GM04504 (cell line): ENCODE data around the gene EMSY.
"Not testable (repeated sequence)": the region's sequence is repeated elsewhere in the genome, so short reads cannot be mapped to it uniquely, and the experiment has no call there.

Experiments
- DNase-seq: peaks from one replicate; pipeline ENCODE4 v3.0.0-alpha.2; 2012; ENCODE audit warnings: low read depth

EMSY gene

DNA sequence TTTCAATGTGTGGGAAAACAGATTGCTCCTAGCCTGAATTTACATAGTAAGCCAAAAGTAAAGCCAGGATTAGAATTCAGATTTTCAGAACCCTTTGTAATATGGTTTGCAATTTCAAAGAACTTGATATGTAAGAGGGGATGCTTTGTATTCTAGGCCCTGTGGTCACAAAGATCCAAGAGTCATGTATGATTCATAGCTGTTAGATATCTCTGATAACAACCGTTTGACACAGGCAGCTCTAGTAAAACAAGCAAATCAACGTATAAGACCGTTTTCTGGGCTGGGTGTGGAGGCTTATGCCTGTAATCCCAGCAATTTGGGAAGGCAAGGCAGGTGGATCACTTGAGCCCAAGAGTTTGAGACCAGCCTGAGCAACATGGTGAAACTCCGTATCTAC, 79.6 kb downstream of the EMSY start:
- DNase-seq: no peak

DNA sequence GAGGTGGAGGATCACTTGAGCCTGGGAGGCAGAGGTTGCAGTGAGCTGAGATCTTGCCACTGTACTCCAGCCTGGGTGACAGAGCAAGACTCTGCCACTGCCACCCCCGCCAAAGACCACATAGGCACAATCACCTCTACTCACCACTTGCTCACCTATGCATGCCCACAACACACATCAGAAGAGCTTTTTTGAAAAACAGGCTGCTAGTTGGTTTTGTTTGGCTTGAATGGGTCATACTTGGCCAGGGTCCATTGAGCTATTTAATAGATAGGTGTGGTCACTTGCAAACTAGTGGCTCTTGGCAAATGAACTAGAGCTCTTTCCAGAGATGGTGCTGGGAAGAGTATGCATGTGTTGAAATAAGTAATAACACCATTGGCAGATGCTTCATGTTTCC, 80.1 kb downstream of the EMSY start:
- peak; percentile 73 for DNase-seq

DNA sequence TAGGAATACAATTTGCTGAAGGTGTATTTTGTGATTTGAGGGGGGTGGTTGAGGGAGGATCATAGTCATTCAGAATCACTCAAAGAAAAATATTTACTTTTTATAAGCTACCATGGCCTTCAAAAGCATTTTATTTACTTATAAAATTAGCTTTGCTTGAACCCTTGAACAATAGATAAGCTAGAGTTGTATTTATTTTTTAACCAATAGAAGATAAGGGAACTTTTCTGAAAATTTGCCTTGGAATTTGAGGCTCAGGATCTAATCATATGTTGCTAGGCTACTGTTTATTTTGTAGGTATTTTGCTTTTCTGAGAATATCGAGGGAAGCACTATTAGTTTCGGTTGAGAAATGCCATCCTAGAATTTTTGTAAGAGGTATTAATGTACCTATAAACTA, 82.1 kb downstream of the EMSY start:
- DNase-seq: no peak

DNA sequence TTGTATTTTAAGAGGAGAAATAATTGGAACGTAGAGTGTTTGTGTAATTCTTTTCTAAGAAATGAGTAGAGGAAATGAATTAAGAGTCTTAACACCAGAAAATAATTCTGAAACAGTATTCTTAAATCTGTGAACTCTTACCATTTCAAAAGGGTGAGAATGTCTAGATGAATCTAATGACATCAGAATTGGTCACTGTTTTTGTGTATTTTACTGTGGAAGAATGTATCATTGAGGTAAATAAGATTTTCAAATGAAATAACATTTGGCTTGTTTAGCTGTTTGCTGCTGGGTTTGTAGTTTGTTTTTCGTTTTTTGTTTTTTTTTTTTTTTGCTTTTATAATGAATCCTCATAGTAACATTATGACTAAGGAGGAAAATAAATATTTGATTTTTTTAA, 97.6 kb downstream of the EMSY start:
- DNase-seq: no peak

DNA sequence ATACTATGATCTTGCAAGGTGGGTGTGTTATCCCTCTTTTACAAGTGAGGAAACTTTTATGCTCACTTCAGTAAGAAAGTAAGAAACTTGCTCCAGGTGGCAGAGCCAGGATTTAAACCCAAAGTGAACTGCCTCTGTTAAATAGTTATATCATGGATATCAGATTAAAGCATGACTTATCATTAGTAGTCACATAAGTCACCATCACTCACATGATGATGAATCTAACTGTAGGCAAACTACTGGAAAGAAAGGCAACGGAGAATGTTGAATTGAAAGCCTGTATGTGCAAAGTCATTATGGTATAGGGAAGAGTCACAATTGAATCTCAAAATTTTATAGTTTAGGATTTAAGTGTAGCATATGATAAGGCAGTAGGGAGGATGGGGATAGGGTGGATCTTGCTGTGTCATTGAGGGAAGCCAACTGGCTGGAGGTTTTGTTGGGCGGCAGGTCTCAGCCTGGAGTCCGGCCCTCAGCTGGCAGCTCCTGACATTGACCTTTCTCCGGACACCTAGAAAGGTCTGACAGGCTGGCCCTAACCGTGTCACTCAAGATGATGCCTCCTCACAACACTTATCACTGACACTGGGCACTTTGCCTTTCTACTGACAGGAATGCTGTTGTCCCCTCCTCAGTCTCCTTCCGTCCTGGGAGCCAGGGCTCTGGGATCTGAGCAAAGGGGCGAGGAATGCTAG, 98.3 kb downstream of the EMSY start:
- DNase-seq: no peak

DNA sequence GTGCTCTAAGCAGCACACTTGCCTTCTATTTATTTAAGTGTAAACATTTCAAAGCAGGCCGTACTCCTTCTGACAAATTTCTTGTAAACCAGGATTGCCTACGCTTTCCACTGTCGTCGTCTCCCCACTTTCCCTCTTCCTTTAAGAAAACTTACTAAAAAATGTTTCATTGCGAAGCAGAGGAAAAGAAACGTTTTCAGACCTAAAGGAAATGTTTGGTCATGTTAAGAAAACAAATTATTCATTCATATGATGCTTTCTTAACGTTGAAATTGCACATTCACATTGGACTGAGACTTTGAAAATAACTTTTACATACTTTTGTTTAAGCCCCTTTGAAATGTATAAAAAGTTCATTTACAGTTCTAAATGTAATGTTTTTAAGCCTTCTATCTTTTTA, 106.0 kb downstream of the EMSY start:
- DNase-seq: no peak

DNA sequence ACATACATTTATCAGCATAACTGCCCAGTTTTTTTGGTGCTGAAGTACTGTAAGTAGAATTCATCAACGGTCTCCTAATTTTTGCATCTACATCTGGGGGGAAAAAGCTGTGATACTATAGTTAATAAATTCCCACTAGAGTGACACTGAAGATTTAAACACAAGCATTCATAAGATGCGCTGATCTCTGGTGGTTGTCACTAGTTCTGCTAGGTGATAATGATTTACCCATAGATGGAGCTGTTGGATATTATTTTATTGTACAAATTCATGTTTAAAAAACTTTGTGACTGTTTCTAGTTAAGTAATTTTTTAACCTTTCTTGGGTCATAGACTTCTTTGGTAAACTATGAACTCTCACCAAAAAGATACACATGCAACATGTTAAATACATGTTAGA, 106.6 kb downstream of the EMSY start:
- no peak for DNase-seq

DNA sequence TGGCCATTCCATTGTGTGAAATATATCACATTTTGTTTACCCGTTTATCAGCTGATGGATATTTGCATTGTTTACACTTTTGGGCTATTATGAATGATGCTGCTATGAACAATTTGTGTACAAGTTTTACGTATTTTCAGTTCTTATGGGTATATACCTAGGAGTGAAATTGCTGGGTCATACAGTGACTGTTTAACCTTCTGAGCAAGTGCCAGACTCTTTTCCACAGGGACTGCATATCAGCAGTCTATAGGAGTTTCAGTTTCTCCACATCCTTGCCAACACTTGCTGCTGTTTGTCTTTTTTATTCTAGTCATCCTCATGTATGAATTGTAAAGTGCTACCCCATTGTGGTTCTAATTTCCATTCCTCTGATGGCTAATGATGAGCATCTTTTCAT, 108.2 kb downstream of the EMSY start:
- no peak for DNase-seq

DNA sequence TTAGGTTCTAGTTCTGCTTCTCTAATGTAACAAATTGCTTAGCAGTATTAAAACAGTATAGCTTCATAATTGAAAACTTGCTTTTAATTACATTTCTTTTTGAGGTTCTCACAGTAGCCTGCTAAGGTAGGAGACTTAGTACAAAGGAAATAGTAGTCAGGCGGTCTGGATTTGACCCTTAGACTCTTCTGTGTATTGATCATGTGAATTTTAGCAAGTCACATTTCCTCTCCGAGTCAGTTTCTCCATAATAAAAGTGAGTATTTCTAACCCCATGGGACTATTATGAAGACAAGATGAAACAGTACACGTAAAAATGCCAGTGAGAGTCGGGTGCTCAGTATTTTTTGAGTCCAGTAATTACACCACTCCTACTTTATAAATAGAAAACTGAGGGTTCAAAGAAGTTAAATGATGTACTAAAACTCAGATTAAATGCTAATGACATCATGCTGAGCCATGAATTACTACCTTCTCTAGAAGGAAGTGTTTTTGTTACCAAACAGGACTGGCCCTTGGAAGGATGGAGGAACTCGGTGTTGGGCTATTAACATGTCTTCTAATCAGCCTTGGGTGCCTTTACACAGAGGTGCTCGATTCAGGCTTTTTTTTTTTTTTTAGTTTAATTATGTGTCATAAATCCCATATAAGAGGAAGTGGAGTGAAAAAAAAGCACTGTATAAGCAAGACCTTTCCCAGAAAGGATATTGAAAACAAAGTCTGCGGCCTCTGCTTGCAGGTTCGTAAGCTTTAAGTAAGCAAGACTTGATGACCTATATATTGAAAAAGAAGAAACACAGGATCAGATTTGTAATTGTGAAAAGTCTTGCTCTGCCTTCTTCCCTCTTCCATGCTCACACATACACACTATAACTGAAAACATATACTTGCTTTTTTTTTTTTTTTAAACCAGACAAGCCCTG, 109.0 kb downstream of the EMSY start:
- no peak for DNase-seq

DNA sequence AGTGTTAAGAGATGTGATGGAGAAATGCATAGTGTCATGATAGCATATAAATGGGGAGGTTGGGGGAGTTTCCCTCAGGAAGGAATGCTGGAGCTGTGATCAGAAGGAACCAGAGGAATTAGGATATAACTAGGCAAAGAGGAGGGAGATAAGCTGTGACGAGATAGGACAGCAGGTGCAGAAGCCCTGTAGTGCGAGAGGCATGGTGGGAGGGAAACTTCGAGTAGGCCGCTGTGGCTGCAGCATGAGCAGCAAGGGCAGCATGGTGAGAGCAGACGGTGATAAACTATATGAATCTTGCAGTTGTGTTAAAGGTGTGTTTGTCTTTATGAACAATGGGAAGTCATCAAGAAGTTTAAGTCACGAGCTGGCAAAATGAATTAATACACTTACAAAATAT, 109.9 kb downstream of the EMSY start:
- DNase-seq: no peak

DNA sequence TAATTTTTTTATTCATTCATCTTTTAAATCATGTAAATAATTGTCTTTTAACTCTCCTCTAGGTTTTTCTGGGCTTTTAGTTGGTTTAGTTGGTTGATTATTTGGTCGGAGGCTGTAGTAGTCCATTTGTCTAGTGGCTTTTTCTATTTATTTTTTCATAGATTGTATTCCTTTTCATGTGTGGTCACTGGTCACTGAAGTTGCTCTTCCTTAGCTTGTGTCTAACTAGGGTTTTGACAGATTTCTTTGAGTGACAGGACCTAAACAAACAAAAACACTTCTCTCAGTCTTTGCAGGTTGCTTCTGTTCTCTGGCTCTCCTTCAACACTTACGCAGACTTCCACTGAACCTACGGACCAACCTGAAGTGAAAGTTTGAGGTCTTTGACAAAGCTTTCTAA, 112.6 kb downstream of the EMSY start:
- no peak for DNase-seq

DNA sequence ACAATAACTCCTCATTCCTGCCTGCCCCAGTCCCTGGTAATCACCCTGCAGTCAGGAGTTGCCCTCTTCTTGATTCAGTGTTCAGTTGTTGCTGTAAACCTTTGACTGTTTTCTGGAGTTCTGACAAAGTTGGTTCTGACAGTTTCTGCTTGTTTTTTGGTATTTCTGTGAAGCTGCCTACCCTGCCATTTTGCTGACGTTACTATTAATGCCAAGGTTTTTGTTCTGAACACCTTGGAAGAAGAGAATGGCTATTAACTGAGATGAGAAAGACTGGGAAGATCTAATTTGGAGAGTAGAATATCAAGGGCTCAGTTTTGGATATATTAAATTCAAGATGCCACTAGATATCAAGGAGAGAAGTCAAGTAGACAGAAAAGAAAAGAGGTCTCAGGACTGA, 113.7 kb downstream of the EMSY start:
- no peak for DNase-seq

DNA sequence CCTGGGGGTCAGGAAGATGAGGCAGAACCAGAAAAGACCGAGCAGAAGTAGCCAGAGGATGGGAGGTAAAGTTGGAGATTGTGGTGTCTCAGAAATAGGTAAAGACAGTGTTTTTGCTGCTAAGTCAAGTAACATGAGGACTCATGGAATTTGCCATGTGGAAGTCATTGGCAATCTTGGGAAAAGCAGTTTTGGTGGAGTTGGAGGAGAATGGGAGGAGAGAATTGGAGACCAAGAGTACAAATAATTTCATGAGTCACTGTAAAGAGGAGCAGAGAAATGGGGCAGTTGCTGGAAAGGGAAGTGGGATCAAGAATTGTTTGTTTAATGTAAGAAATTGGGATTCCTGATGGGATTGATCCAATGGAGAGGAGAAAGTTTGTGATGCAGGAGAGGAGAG, 114.1 kb downstream of the EMSY start:
- no peak for DNase-seq

DNA sequence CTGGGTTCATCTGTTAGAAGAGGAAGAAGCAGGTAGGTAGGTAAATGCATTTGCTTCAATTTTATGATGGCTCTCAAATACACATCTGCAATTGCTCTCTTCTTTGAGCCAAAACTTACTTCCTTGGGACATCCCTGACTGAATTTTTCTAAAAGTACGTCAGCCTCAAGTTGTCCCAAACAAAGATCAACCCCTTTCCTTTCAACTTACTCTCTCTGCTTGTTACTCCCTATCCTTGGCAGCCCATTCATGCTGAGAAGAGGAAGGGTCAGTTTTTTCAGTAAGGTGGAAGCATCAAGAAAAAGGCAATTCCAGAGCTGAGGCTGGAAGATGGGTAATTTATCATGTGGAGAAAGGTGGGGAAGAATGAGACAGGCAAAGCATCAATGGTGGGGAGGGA, 114.5 kb downstream of the EMSY start:
- no peak for DNase-seq

DNA sequence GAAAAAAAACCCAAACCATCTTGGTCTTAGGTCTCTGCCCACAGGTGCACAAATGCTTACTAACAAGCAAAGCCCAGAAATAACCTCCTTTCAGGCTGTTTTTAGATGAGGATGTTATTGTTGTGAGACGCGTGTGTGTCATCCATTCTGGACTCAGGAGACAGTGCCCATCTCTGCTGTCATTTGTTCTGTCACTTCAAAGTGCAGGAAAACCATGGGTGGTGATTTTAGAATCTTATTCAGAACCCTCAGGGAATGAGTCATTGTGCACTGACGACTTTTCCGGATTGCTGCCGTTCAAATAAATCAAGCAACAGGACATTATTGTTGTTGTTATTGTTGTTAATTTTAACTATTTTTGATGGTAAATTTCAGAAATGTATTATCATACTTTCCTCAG, 115.4 kb downstream of the EMSY start:
- DNase-seq: no peak

DNA sequence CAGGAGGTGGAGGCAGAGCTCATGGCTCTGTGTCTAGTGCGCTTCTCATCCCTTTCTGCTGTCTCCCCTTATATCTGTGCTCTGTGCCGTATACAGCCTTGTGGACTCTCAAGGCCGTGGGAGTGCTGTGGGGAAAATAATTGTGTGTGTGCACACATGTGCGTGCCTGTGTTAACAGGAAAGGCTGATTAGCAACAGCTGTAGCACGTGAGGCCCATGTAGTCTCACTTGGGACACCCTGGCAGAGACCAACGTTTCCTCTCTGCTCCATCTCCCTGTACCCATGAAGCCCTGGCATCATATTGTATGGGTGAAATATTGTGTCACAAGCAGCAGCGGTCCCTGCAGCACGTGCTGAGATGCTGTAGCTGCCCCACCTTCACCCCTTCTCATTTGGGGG, 116.4 kb downstream of the EMSY start:
- DNase-seq: no peak

DNA sequence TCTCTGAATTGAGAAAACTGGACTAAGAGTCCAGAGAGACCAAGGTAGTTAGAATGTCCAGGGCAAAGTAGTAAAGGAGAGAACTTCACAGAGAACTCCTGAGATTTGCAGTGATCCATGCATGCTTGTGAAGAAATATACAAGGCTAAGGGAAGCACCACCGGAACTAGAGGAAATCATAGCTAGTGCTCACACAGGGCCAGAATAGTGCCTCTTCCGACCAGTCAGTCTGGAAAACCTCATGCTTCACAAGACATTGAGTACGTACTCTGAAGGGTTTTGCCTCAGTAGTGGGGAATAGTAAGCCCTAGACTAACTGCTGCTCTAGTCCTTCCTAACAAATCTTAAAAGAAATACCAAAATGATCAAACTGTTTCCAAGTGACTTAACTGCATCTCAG, 117.7 kb downstream of the EMSY start:
- no peak for DNase-seq

DNA sequence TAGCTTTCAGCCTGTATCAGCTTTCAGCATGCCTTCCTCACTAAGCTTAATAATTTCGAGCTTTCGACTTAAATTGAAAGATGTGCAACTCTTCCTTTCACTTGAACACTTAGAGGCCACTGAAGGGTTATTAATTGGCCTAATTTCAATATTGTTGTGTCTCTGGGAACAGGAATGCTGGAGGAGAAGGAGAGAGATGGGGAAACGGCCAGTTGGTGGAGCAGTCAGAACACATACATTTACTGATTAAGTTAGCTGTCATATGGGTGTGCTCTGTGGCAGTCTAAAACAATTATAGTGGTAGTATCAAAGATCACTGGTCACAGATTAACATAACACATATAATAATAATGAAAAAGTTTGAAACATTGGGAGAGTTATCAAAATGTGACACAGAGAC, 119.5 kb downstream of the EMSY start:
- no peak for DNase-seq

DNA sequence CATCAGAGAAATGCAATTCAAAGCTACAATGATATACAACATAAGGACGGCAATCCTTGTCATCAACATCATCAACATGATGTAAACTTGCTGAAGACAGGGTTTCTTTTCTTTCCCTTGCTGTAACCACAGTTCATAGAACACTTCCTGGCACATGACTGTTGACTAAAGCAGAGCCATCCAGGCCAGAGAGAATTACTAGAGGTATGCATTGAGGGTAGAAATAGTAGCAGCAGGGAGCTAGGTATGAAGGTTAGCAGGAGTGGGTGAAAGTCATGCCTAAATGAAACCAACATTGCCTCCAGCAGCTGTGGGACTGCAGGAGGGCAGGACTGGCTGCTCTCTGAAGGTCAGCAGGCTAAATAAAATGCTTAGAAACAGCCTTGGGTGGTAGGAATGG, 122.0 kb downstream of the EMSY start:
- DNase-seq: no peak

DNA sequence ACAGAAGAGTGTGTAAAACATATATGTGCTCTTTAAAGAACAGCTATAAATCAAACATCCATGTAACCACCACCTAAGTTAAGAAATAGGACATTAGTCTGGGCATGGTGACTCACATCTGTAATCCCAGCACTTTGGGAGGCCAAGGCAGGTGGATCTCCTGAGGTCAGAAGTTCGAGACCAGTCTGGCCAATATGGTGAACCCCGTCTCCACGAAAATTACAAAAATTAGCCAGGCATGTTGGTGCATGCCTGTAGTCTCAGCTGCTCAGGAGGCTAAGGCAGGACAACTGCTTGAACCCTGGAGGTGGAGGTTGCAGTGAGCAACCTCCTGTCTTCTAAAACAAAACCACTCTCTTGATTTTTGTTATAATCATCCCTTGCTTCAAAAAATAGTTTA, 122.4 kb downstream of the EMSY start:
- DNase-seq: no peak

DNA sequence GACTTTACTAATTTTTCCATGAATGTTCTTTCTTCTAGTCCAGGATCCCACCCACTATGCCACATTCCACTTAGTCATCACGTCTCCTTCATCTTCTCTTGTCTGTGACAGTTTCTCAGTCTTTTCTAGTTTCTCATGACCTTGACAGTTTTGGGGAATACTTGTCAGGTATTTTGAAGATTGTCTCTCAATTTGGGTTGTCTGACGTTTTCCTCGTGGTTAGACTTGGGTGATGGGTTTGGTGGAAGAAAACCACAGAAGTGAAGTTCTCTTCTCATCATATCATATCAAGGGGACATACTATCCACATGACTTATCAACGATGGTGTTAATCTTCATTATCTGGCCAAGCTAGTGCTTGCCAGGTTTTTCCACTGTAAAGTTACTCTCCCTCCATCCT, 123.3 kb downstream of the EMSY start:
- DNase-seq: no peak

DNA sequence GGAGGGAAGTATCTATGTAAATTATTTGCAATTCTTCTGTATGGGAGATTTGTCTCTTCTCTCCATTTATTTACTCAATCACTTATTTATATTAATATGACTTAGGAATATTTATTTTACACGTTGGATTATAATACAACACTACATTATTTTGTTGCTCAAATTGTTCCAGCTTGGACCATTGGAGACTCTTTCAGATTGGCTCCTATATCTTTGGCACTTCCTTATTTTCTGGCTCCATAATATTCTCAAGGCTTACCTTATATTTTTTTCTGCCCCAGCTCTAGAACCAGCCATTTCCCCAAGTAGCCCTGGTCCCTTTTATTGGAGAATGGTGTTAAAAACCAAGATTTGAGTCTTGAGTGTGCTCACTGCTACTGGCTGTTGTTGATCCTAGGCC, 123.8 kb downstream of the EMSY start:
- no peak for DNase-seq

DNA sequence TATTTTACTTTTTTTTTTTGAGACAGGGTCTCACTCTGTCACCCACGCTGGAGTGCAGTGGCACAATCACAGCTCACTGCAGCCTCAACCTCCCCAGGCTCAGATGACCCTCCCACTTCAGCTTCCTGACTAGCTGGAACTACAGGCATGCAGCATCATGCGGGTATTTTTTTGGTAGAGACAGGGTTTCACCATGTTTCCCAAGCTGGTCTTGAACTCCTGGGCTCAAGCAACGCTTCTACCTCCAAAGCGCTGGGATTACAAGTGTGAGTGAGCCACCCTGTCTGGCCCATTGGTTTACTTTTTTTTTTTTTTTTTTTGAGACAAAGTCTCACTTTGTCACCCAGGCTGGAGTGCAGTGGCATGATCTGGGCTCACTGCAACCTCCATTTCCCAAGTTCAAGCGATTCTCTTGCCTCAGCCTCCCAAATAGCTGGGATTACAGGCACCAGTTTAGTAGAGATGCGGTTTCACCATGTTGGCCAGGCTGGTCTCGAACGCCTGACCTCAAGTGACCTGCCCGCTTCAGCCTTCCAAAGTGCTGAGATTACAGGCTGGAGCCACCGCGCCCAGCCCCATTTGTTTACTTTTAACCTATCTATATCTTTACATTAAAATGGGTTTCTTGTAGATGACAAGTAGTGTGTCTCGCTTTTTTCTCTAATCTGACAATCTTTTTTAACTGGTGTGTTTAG, 127.5 kb downstream of the EMSY start:
- not testable (repeated sequence) for DNase-seq
